ENCODE results near the gene CDIPT. TPM values are rescaled to one million over a fixed set of nuclear protein-coding genes. Genes with fewer than 3 reads are reported as not detected.

CDIPT gene
- total and polyA plus RNA-seq, 2 of the 13 experiments (the other 11 are each of a cell fraction or from before 2014, with no cell fraction given), result 54.9 to 97.5 TPM

GRCh38 chr16:29900102-29900887, 37.3 kb upstream of the CDIPT start, which contains the start of gene ASPHD1 (continued):
- TF ChIP-seq ZBED4 (CRISPR knock-in tag; IDR thresholded peaks at IDR 0.05; ENCODE audit: borderline replicate concordance) (no peak; the same call in 1 of the 2 replicates), HMGA1 (CRISPR knock-in tag; conservative IDR thresholded peaks at IDR 0.05) (no peak), SALL1 (CRISPR knock-in tag; IDR thresholded peaks at IDR 0.05) (peak; percentile 92; the same call in 1 of the 2 replicates), KMT2A (CRISPR knock-in tag; IDR thresholded peaks at IDR 0.05) (no peak; the same call in 1 of the 2 replicates), ZNF83 (CRISPR knock-in tag; IDR thresholded peaks at IDR 0.05; ENCODE audit: borderline replicate concordance) (0 out of 2 replicates have a peak, but pooled peaks have one; percentile 22), YY1 (IDR thresholded peaks at IDR 0.05; ENCODE audit: insufficient read depth, insufficient replicate concordance, low read depth, low read length) (no peak), HMGXB3 (CRISPR knock-in tag; IDR thresholded peaks at IDR 0.05; ENCODE audit: borderline replicate concordance) (no peak), MEIS1 (CRISPR knock-in tag; IDR thresholded peaks at IDR 0.05; ENCODE audit: borderline replicate concordance) (peak; percentile 39), KDM1A (CRISPR knock-in tag; IDR thresholded peaks at IDR 0.05) (peak; percentile 29), ZBTB14 (CRISPR knock-in tag; IDR thresholded peaks at IDR 0.05) (no peak), NFIC (IDR thresholded peaks at IDR 0.05; ENCODE audit: low read length) (no peak), ZNF124 (CRISPR knock-in tag; IDR thresholded peaks at IDR 0.05) (no peak), CENPX (CRISPR knock-in tag; IDR thresholded peaks at IDR 0.05) (no peak), CBX5 (CRISPR knock-in tag; IDR thresholded peaks at IDR 0.05; ENCODE audit: borderline replicate concordance) (peak; percentile 48; the same call in 1 of the 2 replicates), ZNF547 (CRISPR knock-in tag; IDR thresholded peaks at IDR 0.05) (peak; percentile 96), NFKBIZ (CRISPR knock-in tag; IDR thresholded peaks at IDR 0.05) (no peak), ZNF20 (CRISPR knock-in tag; IDR thresholded peaks at IDR 0.05) (no peak)
- TF ChIP-seq, protein P1, sequence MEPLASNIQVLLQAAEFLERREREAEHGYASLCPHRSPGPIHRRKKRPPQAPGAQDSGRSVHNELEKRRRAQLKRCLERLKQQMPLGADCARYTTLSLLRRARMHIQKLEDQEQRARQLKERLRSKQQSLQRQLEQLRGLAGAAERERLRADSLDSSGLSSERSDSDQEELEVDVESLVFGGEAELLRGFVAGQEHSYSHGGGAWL (CRISPR knock-in tag; IDR thresholded peaks at IDR 0.05), result peak; percentile 99
